ENCODE results near the gene ADAMTS14. TPM values are rescaled to one million over a fixed set of nuclear protein-coding genes. Genes with fewer than 3 reads are reported as not detected.
A peak's percentile ranks its signal among the peaks of the same experiment; 100 is the strongest.
"Not testable (repeated sequence)": the region's sequence is repeated elsewhere in the genome, so short reads cannot be mapped to it uniquely, and the experiment has no call there.

The ADAMTS14 gene
- total RNA-seq, 1 experiment from 2014 or later, result not detected

- peaks cover 26% of the 10 kb centered on the region for H3K27me3 Mint-ChIP-seq (ENCODE audit: insufficient read depth, unreplicated experiment)
- CTCF ChIA-PET, result no interaction called here
Measured at GRCh38 chr10:70661623-70662361, 10.5 kb upstream of the ADAMTS14 start.

GRCh38 chr10:70662362-70663220, 9.7 kb upstream of the ADAMTS14 start:
- CTCF ChIA-PET, result interaction anchor here (0.7 kb wide), 2 partner anchors 10 to 825 kb away, joined by 5 read pairs; no protein-coding TSS in a partner anchor
- peaks cover 25% of the 10 kb centered on the region for H3K27me3 Mint-ChIP-seq (ENCODE audit: insufficient read depth, unreplicated experiment)
- H3K36me3 Mint-ChIP-seq (ENCODE audit: insufficient read depth, unreplicated experiment), result no peaks in the 10 kb centered on the region
- H3K9me3 Mint-ChIP-seq (ENCODE audit: unreplicated experiment), result peaks cover 2% of the 10 kb centered on the region
- intact Hi-C loops (cut with micrococcal nuclease; ENCODE audit: unreplicated experiment), result no loop called here
- no peaks in the 10 kb centered on the region for H3K4me1 Mint-ChIP-seq (ENCODE audit: low read depth, unreplicated experiment)
- BruUV-seq (replicated peaks), result no TSS peak
- POLR2A ChIA-PET, result no interaction called here
- DNase-seq, result peak in 1 of 2 experiments; percentile 27
- Histone ChIP-seq H3K4me3 (ENCODE audit: low read depth, low read length) (no peak overlapping the region), H3K4me1 (no peaks in the 10 kb centered on the region), H3K27me3 (replicated peaks; ENCODE audit: control insufficient read depth, insufficient read depth, low read length) (no peaks in the 10 kb centered on the region), H3K9me3 (no peaks in the 10 kb centered on the region; the same call in none of the 2 replicates), H3K36me3 (ENCODE audit: control insufficient read depth, insufficient read depth, low read length) (no peaks in the 10 kb centered on the region)
- H3K4me3 Mint-ChIP-seq (ENCODE audit: unreplicated experiment), result no peak overlapping the region
- no peak for TF ChIP-seq CTCF (IDR thresholded peaks at IDR 0.05; ENCODE audit: insufficient read depth in 1 of 2, low read depth in 1 of 2, low read length in 1 of 2, severe bottlenecking in 1 of 2, unreplicated experiment in 1 of 2)
- no peak overlapping the region for H3K27ac Mint-ChIP-seq (ENCODE audit: unreplicated experiment)

More at GRCh38 chr10:70661623-70662361, 10.5 kb upstream of the ADAMTS14 start:
- intact Hi-C loops (cut with micrococcal nuclease; ENCODE audit: unreplicated experiment), result no loop called here
- no peaks in the 10 kb centered on the region for H3K27me3 ChIP-seq (replicated peaks; ENCODE audit: control insufficient read depth, insufficient read depth, low read length)
- POLR2A ChIA-PET, result no interaction called here
- Mint-ChIP-seq H3K4me1 (ENCODE audit: low read depth, unreplicated experiment) (no peaks in the 10 kb centered on the region), H3K9me3 (ENCODE audit: unreplicated experiment) (no peaks in the 10 kb centered on the region), H3K27ac (ENCODE audit: unreplicated experiment) (no peak overlapping the region), H3K4me3 (ENCODE audit: unreplicated experiment) (no peak overlapping the region), H3K36me3 (ENCODE audit: insufficient read depth, unreplicated experiment) (no peaks in the 10 kb centered on the region)
- TF ChIP-seq CTCF (IDR thresholded peaks at IDR 0.05; ENCODE audit: insufficient read depth in 1 of 2, low read depth in 1 of 2, low read length in 1 of 2, severe bottlenecking in 1 of 2, unreplicated experiment in 1 of 2), result no peak
- H3K4me1 ChIP-seq, result no peaks in the 10 kb centered on the region
- H3K36me3 ChIP-seq (ENCODE audit: control insufficient read depth, insufficient read depth, low read length), result no peaks in the 10 kb centered on the region
- no peak overlapping the region for H3K4me3 ChIP-seq (ENCODE audit: low read depth, low read length)
- no peaks in the 10 kb centered on the region; the same call in none of the 2 replicates for H3K9me3 ChIP-seq
- no TSS peak for BruUV-seq (replicated peaks)
- DNase-seq, result peak in 1 of 2 experiments; percentile 32

GRCh38 chr10:70663458-70664409, 8.6 kb upstream of the ADAMTS14 start:
- H3K36me3 ChIP-seq (ENCODE audit: control insufficient read depth, insufficient read depth, low read length); H3K4me1 Mint-ChIP-seq (ENCODE audit: low read depth, unreplicated experiment); POLR2A ChIA-PET; H3K4me1 ChIP-seq; H3K27ac Mint-ChIP-seq (ENCODE audit: unreplicated experiment); H3K27me3 ChIP-seq (replicated peaks; ENCODE audit: control insufficient read depth, insufficient read depth, low read length); H3K36me3 Mint-ChIP-seq (ENCODE audit: insufficient read depth, unreplicated experiment); H3K9me3 ChIP-seq; BruUV-seq (replicated peaks); H3K4me3 ChIP-seq (ENCODE audit: low read depth, low read length); intact Hi-C loops (cut with micrococcal nuclease; ENCODE audit: unreplicated experiment); H3K4me3 Mint-ChIP-seq (ENCODE audit: unreplicated experiment): not testable (repeated sequence)
- CTCF ChIA-PET, result interaction anchor here (0.7 kb wide), 2 partner anchors 11 to 826 kb away, joined by 5 read pairs; no protein-coding TSS in a partner anchor
- peak in 1 of 2 experiments; percentile 17 for DNase-seq
- peaks cover 14% of the 10 kb centered on the region for H3K9me3 Mint-ChIP-seq (ENCODE audit: unreplicated experiment)
- peaks cover 25% of the 10 kb centered on the region for H3K27me3 Mint-ChIP-seq (ENCODE audit: insufficient read depth, unreplicated experiment)

Measured in Caco-2 (cell line).